CD8-positive, alpha-beta memory T cell (primary cell): ENCODE results near the gene OR52B2. TPM values are rescaled to one million over a fixed set of nuclear protein-coding genes. Genes with fewer than 3 reads are reported as not detected.

Experiments
- CTCF ChIA-PET: fragments of 350-600 bp; sonication (Branson Sonifier 250); formaldehyde crosslinking; loops from one replicate; lab custom pipeline; 2021; ENCODE audit warnings: antibody characterized with exemption; lab: Charles Lee
- POLR2A ChIA-PET: fragments of 350-600 bp; sonication (Branson Sonifier 250); formaldehyde crosslinking; loops from one replicate; lab custom pipeline; 2021; ENCODE audit warnings: antibody characterized with exemption; lab: Charles Lee
- DNase-seq, 5 donors: peaks; one replicate each; pipeline versions ENCODE4 v3.0.0 to v3.0.0-alpha.2; 2020 to 2022; ENCODE audit warnings: mixed read lengths in 1 of 5
- H3K27ac ChIP-seq: one replicate; pipeline ENCODE4 v1.7.0; 2013; ENCODE audit warnings: low read depth, mild to moderate bottlenecking, low read length, moderate library complexity
- H3K27me3 ChIP-seq: 2 replicates; pipeline ENCODE4 v1.7.0; 2013; ENCODE audit warnings: low read length, mild to moderate bottlenecking; ENCODE audit not compliant: insufficient read depth, poor library complexity, severe bottlenecking
- H3K36me3 ChIP-seq: 2 replicates; pipeline ENCODE4 v1.7.0; 2013; ENCODE audit warnings: mild to moderate bottlenecking, low read length, moderate library complexity; ENCODE audit not compliant: insufficient read depth
- H3K4me1 ChIP-seq: 2 replicates; pipeline ENCODE4 v1.7.0; 2013; ENCODE audit warnings: mild to moderate bottlenecking, low read length, moderate library complexity; ENCODE audit not compliant: insufficient read depth
- H3K4me3 ChIP-seq: 2 replicates; pipeline ENCODE4 v1.7.0; 2013; ENCODE audit warnings: mild to moderate bottlenecking, low read length
- H3K9me3 ChIP-seq: 2 replicates; pipeline ENCODE4 v1.7.0; 2013; ENCODE audit warnings: mild to moderate bottlenecking, low read length
- H3K27ac Mint-ChIP-seq, 8 donors: one replicate each; pipeline ENCODE4 v1.8.0; 2020 to 2021; ENCODE audit warnings: mixed read lengths in 8 of 8, mild to moderate bottlenecking in 6 of 8, inconsistent platforms in 3 of 8, moderate library complexity in 3 of 8
- H3K27me3 Mint-ChIP-seq, 2 donors: one replicate each; pipeline ENCODE4 v1.8.0; 2020 to 2021; ENCODE audit warnings: mixed read lengths in 2 of 2, mild to moderate bottlenecking in 1 of 2, moderate library complexity in 1 of 2
- H3K36me3 Mint-ChIP-seq, 3 donors: one replicate each; pipeline ENCODE4 v1.8.0; 2020 to 2021; ENCODE audit warnings: mixed read lengths in 3 of 3, inconsistent platforms in 1 of 3, mild to moderate bottlenecking in 1 of 3
- H3K4me1 Mint-ChIP-seq, 3 donors: one replicate each; pipeline ENCODE4 v1.8.0; 2020 to 2021; ENCODE audit warnings: mixed read lengths in 3 of 3, inconsistent platforms in 1 of 3, mild to moderate bottlenecking in 1 of 3
- H3K4me3 Mint-ChIP-seq, 7 donors: one replicate each; pipeline ENCODE4 v1.8.0; 2020 to 2021; ENCODE audit warnings: mixed read lengths in 7 of 7, mild to moderate bottlenecking in 6 of 7, moderate library complexity in 4 of 7, inconsistent platforms in 2 of 7
- H3K9me3 Mint-ChIP-seq, 5 donors: one replicate each; pipeline ENCODE4 v1.8.0; 2020 to 2022; ENCODE audit warnings: mixed read lengths in 5 of 5, mild to moderate bottlenecking in 3 of 5, moderate library complexity in 2 of 5, inconsistent platforms in 1 of 5
- polyA plus RNA-seq: library from polyadenylated mRNA; unstranded; fragments of 300-500 nt; fragmentation: Illumina TruSeq; gene quantifications from one replicate; pipeline ENCODE4 v1.2.3, GENCODE V29; 2021
- total RNA-seq, 2 experiments: library from RNA; stranded (reverse); gene quantifications; one replicate each; pipeline ENCODE4 v1.2.3, GENCODE V29; 2021

OR52B2 gene
- total and polyA plus RNA-seq, 3 experiments from 2014 or later = not detected

DNA sequence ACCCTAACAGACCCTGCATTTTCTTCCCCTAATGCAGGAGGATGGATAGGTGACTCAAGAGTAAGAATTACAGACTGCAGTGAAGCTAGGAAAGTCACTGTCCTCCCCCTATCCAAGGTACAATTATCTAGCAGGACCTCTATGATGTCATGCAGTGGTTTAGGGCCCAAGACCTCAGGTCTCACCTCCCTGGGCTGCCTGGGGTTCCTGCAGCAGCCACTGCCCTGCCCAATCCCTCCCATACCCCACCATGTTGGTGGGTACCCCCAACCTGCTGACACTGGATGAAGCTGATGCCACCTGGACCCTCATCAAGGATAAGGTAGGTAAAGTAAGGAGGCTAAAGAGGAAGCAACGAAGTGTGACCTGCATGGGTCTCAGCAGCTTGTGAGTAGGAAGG is 35.2 kb upstream of the OR52B2 start, which contains the start of gene C11orf42:
Gene C11orf42 (plus strand): TSS at position 192 of the 400 bp plus-strand sequence. CDS start 59 bp downstream, at position 251.
- POLR2A ChIA-PET = no interaction called here

GRCh38 chr11:6204706-6205105 is 34.6 kb upstream of the OR52B2 start:
- H3K36me3 ChIP-seq = no peaks in the 10 kb centered on the region

More for the DNA sequence above, 35.2 kb upstream of the OR52B2 start, which contains the start of gene C11orf42:
- Mint-ChIP-seq H3K4me1 (peaks cover 39 to 47% (median 45%) of the 10 kb centered on the region in 3 donors), H3K36me3 (peaks cover 0 to 49% (median 9%) of the 10 kb centered on the region in 3 donors), H3K4me3 (no peak within 1 kb of the TSS), H3K9me3 (no peaks in the 10 kb centered on the region), H3K27ac (peak within 1 kb of the TSS in 5 of 8 donors; percentile 1 to 90 (median 73)), H3K27me3 (no peaks in the 10 kb centered on the region)
- CTCF ChIA-PET = no interaction called here
- H3K4me3 ChIP-seq = no peak within 1 kb of the TSS
- H3K4me1 ChIP-seq = peaks cover 30% of the 10 kb centered on the region
- no peaks in the 10 kb centered on the region for H3K9me3 ChIP-seq
- no peak within 1 kb of the TSS for H3K27ac ChIP-seq
- H3K36me3 ChIP-seq = no peaks in the 10 kb centered on the region
- no peaks in the 10 kb centered on the region for H3K27me3 ChIP-seq
- DNase-seq = no peak

GRCh38 chr11:6203327-6203726 is 33.2 kb upstream of the OR52B2 start:
- Histone ChIP-seq H3K9me3 (no peaks in the 10 kb centered on the region), H3K36me3 (no peaks in the 10 kb centered on the region), H3K4me1 (peaks cover 31% of the 10 kb centered on the region), H3K27ac (no peak overlapping the region), H3K4me3 (no peak overlapping the region), H3K27me3 (no peaks in the 10 kb centered on the region)
- Mint-ChIP-seq H3K36me3 (peaks cover 0 to 31% (median 5%) of the 10 kb centered on the region in 3 donors), H3K27me3 (no peaks in the 10 kb centered on the region), H3K9me3 (no peaks in the 10 kb centered on the region), H3K4me3 (peak overlapping the region in 6 of 7 donors; percentile 3 to 59 (median 36)), H3K4me1 (peaks cover 40 to 51% (median 45%) of the 10 kb centered on the region in 3 donors), H3K27ac (peak overlapping the region; percentile 27 to 96 (median 80))
- POLR2A ChIA-PET = no interaction called here
- DNase-seq = peak in 2 of 5 donors; percentile 10 to 15
- CTCF ChIA-PET = no interaction called here

More at GRCh38 chr11:6204706-6205105, 34.6 kb upstream of the OR52B2 start:
- Histone ChIP-seq H3K9me3 (no peaks in the 10 kb centered on the region), H3K27ac (no peak overlapping the region), H3K4me3 (no peak overlapping the region), H3K27me3 (no peaks in the 10 kb centered on the region), H3K4me1 (peaks cover 31% of the 10 kb centered on the region)
- peaks cover 40 to 51% (median 45%) of the 10 kb centered on the region in 3 donors for H3K4me1 Mint-ChIP-seq
- CTCF ChIA-PET = no interaction called here
- no peaks in the 10 kb centered on the region for H3K9me3 Mint-ChIP-seq
- POLR2A ChIA-PET = no interaction called here
- H3K4me3 Mint-ChIP-seq = no peak overlapping the region
- DNase-seq = no peak
- peaks cover 0 to 42% (median 9%) of the 10 kb centered on the region in 3 donors for H3K36me3 Mint-ChIP-seq
- peak overlapping the region in 2 of 8 donors; percentile 73 to 88 for H3K27ac Mint-ChIP-seq
- H3K27me3 Mint-ChIP-seq = no peaks in the 10 kb centered on the region

GRCh38 chr11:6202041-6202440 is 31.9 kb upstream of the OR52B2 start:
- peaks cover 0 to 19% (median 3%) of the 10 kb centered on the region in 3 donors for H3K36me3 Mint-ChIP-seq
- ChIA-PET POLR2A (no interaction called here), CTCF (no interaction called here)
- no peaks in the 10 kb centered on the region for H3K27me3 Mint-ChIP-seq
- Histone ChIP-seq H3K9me3 (no peaks in the 10 kb centered on the region), H3K27ac (no peak overlapping the region), H3K27me3 (no peaks in the 10 kb centered on the region), H3K4me3 (no peak overlapping the region), H3K36me3 (no peaks in the 10 kb centered on the region), H3K4me1 (peaks cover 31% of the 10 kb centered on the region)
- peaks cover 43 to 58% (median 53%) of the 10 kb centered on the region in 3 donors for H3K4me1 Mint-ChIP-seq
- peak overlapping the region in 4 of 7 donors; percentile 10 to 30 (median 26) for H3K4me3 Mint-ChIP-seq
- H3K27ac Mint-ChIP-seq = peak overlapping the region; percentile 2 to 93 (median 46)
- no peak for DNase-seq
- H3K9me3 Mint-ChIP-seq = no peaks in the 10 kb centered on the region

DNA sequence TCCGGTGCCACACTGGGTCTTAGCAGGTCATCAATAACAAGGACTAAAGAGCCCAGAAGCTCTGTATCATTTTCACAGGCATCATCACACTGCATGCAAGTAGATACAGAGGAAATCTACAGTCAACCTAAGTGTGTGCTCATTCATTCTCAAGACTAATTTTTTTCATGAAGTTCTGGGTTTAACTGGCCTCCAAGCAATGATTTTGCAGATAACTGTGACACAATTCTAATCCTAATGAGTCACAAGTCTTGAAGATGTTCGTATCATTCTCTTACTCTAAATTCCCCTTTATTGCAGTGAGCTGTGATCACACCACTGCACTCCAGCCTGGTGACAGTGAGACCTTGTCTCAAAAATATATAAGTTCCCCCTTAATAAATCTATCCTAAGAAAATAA is 31.4 kb upstream of the OR52B2 start:
- H3K27me3 Mint-ChIP-seq = no peaks in the 10 kb centered on the region
- peaks cover 0 to 14% (median 0%) of the 10 kb centered on the region in 3 donors for H3K36me3 Mint-ChIP-seq
- H3K4me1 Mint-ChIP-seq = peaks cover 46 to 64% (median 59%) of the 10 kb centered on the region in 3 donors
- Histone ChIP-seq H3K9me3 (no peaks in the 10 kb centered on the region), H3K4me1 (peaks cover 31% of the 10 kb centered on the region), H3K27ac (peak overlapping the region; percentile 34), H3K27me3 (no peaks in the 10 kb centered on the region), H3K4me3 (no peak overlapping the region), H3K36me3 (no peaks in the 10 kb centered on the region)
- H3K4me3 Mint-ChIP-seq = peak overlapping the region in 5 of 7 donors; percentile 32 to 89 (median 48)
- POLR2A ChIA-PET = no interaction called here
- no peaks in the 10 kb centered on the region for H3K9me3 Mint-ChIP-seq
- CTCF ChIA-PET = no interaction called here
- H3K27ac Mint-ChIP-seq = peak overlapping the region in 7 of 8 donors; percentile 47 to 93 (median 79)
- DNase-seq = no peak

DNA sequence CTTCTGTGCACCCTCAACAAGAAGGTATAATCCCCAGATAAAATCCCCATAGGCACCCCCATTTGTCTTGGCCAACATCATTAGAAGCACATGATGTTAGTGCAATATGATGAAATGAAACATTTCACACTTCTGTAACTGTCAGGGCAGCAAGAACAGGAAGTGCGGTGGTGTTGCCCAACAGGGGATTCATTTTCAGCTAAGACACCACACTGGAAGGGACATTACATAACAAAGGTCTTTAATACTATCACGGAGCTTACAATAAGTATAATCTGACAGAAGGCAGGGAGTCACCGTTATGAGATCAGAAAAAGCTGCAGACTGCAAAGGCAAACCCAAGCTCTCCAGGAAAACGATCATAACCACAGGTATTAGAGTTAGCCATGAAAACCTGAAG is 30.8 kb upstream of the OR52B2 start:
- peaks cover 51 to 69% (median 64%) of the 10 kb centered on the region in 3 donors for H3K4me1 Mint-ChIP-seq
- DNase-seq = peak in 1 of 5 donors; percentile 22
- H3K9me3 Mint-ChIP-seq = no peaks in the 10 kb centered on the region
- Histone ChIP-seq H3K4me3 (no peak overlapping the region), H3K9me3 (no peaks in the 10 kb centered on the region), H3K27me3 (no peaks in the 10 kb centered on the region), H3K36me3 (no peaks in the 10 kb centered on the region), H3K4me1 (peaks cover 31% of the 10 kb centered on the region), H3K27ac (peak overlapping the region; percentile 34)
- ChIA-PET CTCF (no interaction called here), POLR2A (no interaction called here)
- H3K36me3 Mint-ChIP-seq = peaks cover 0 to 10% (median 0%) of the 10 kb centered on the region in 3 donors
- H3K27me3 Mint-ChIP-seq = no peaks in the 10 kb centered on the region
- peak overlapping the region in 6 of 7 donors; percentile 32 to 89 (median 59) for H3K4me3 Mint-ChIP-seq
- H3K27ac Mint-ChIP-seq = peak overlapping the region; percentile 47 to 93 (median 80)

DNA sequence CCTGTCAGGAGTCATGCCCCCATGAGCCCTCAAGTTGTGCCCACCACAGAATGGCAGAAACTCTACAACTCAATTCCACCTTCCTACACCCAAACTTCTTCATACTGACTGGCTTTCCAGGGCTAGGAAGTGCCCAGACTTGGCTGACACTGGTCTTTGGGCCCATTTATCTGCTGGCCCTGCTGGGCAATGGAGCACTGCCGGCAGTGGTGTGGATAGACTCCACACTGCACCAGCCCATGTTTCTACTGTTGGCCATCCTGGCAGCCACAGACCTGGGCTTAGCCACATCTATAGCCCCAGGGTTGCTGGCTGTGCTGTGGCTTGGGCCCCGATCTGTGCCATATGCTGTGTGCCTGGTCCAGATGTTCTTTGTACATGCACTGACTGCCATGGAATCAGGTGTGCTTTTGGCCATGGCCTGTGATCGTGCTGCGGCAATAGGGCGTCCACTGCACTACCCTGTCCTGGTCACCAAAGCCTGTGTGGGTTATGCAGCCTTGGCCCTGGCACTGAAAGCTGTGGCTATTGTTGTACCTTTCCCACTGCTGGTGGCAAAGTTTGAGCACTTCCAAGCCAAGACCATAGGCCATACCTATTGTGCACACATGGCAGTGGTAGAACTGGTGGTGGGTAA is 29.2 kb upstream of the OR52B2 start, which contains the start of gene OR52W1:
Gene OR52W1 (plus strand): TSS at position 51 of the 637 bp plus-strand sequence. CDS start 0 bp downstream, at position 51.
- no peaks in the 10 kb centered on the region for H3K9me3 Mint-ChIP-seq
- H3K27me3 ChIP-seq = no peaks in the 10 kb centered on the region
- ChIA-PET POLR2A (no interaction called here), CTCF (no interaction called here)
- no peak for DNase-seq
- H3K9me3 ChIP-seq = no peaks in the 10 kb centered on the region
- no peaks in the 10 kb centered on the region for H3K36me3 ChIP-seq
- no peak within 1 kb of the TSS for H3K4me3 ChIP-seq
- H3K27ac Mint-ChIP-seq = peak within 1 kb of the TSS in 6 of 8 donors; percentile 7 to 89 (median 42)
- peaks cover 29% of the 10 kb centered on the region for H3K4me1 ChIP-seq
- H3K4me3 Mint-ChIP-seq = peak within 1 kb of the TSS in 1 of 7 donors; percentile 5
- H3K27me3 Mint-ChIP-seq = no peaks in the 10 kb centered on the region
- H3K4me1 Mint-ChIP-seq = peaks cover 47 to 60% (median 59%) of the 10 kb centered on the region in 3 donors
- H3K27ac ChIP-seq = no peak within 1 kb of the TSS
- H3K36me3 Mint-ChIP-seq = peaks cover 0 to 2% (median 0%) of the 10 kb centered on the region in 3 donors
